ENCODE measurements around the gene PNPT1.

- TF ChIP-seq CTCF (conservative IDR thresholded peaks at IDR 0.05) = no peak
- TF ChIP-seq ZFX (IDR thresholded peaks at IDR 0.05) = no peak
Observed at GRCh38 chr2:55621802-55622201, 71.8 kb downstream of the PNPT1 start.

All from C4-2B (cell line).